Ovary (tissue), 9 donors: Measurements from ENCODE around the gene CCL5. TPM values are rescaled to one million over a fixed set of nuclear protein-coding genes. Genes with fewer than 3 reads are reported as not detected.

Experiments
- DNase-seq, 5 donors: peaks; one replicate each; pipeline ENCODE4 v3.0.0-alpha.2; 2019 to 2020
- H3K27ac ChIP-seq, 2 donors: fragments of 200-600 bp; one replicate each; pipeline versions ENCODE4 v1.5.1 to v1.8.0; 2019 to 2022
- H3K27me3 ChIP-seq: fragments of 200-600 bp; one replicate; pipeline ENCODE4 v1.8.0; 2022
- H3K36me3 ChIP-seq: fragments of 200-600 bp; sonication (generic); one replicate; pipeline ENCODE4 v1.5.1; 2019
- H3K4me1 ChIP-seq: one replicate; pipeline ENCODE4 v1.8.1; 2013; ENCODE audit warnings: mild to moderate bottlenecking, moderate library complexity; ENCODE audit not compliant: insufficient read depth
- H3K4me3 ChIP-seq: fragments of 200-600 bp; sonication (generic); one replicate; pipeline ENCODE4 v1.5.1; 2017
- H3K9me3 ChIP-seq, 2 donors: fragments of 200-600 bp in 1 of 2; sonication (generic) in 1 of 2; one replicate each; pipeline versions ENCODE4 v1.5.1 to v1.8.1; 2013 to 2019; ENCODE audit warnings: mild to moderate bottlenecking in 1 of 2, moderate library complexity in 1 of 2
- EP300 ChIP-seq: sonication (generic); formaldehyde crosslinking; IDR thresholded peaks from one replicate; pipeline ENCODE4 v1.6.1; 2017; ENCODE audit warnings: antibody characterized with exemption
- POLR2A ChIP-seq: fragments of 450-650 bp; IDR thresholded peaks from one replicate; pipeline ENCODE4 v1.6.1; 2017; ENCODE audit warnings: antibody characterized with exemption, mild to moderate bottlenecking, moderate library complexity
- WGBS, 3 donors: extraction: QIAGEN DNeasy Blood & Tissue Kit in 1 of 3; methylation state at CpG; one replicate each; pipeline versions ENCODE4 v1.1.5 to v1.1.7; 2013 to 2017; 5-methylcytosine and 5-hydroxymethylcytosine counted together
- intact Hi-C, 4 donors: fragments of 100-400 bp; cut with DNase I; formaldehyde crosslinking; loops; one replicate each; pipeline versions ENCODE4 v1.11.0 to v1.15.1; 2022 to 2023
- polyA plus RNA-seq, 2 donors: library from polyadenylated mRNA; stranded (reverse); fragments of 200-250 nt in 1 of 2; fragments of 350-450 nt in 1 of 2; fragmentation: Illumina TruSeq in 1 of 2; extraction: RNeasy Lipid Tissue Mini Kit (QIAGEN cat#74804) in 1 of 2; gene quantifications; one replicate each; pipeline ENCODE4 v1.2.3, GENCODE V29; 2013 to 2014
- total RNA-seq, 7 donors: library from RNA; depleted of rRNA in 2 of 7; stranded (reverse); fragments of >200 nt in 2 of 7; fragmentation: NEBNext Ultra II Directional in 3 of 7; extraction: Animal tissue kit (Norgen Biotek cat#: 25700) in 3 of 7; gene quantifications; one replicate each; pipeline versions ENCODE4 v1.1.0 to v1.2.4, GENCODE V29; 2016 to 2023
- TF ChIP-seq, protein P1 (sequence below), 3 donors: fragments of 450-650 bp in 2 of 3; fragments of 200-600 bp in 1 of 3; IDR thresholded peaks; one replicate each; pipeline versions ENCODE4 v1.5.1 to v1.8.0; 2016 to 2022; ENCODE audit warnings: antibody characterized with exemption in 3 of 3, mild to moderate bottlenecking in 1 of 3
- donor health status: DM: no; HTN: no; CAD: no; lungs with moderate emphysema.
- donor health status: DM: no; HTN: no; CAD: no.
- donor health status: Bipolar disorder and iron deficiency.
- donor health status: DM: yes; HTN: yes; CAD: no.
- donor health status: DM: no; HTN: no; CAD: no.
- donor health status: DM: yes; HTN: yes; CAD: no.

Gene CCL5
- total and polyA plus RNA-seq, 9 donors: 0.28 to 44.5 (median 2.1) TPM

- Histone ChIP-seq H3K36me3 (no peaks in the 10 kb centered on the region), H3K4me1 (no peaks in the 10 kb centered on the region), H3K27ac (no peak overlapping the region), H3K27me3 (no peaks in the 10 kb centered on the region), H3K9me3 (no peaks in the 10 kb centered on the region), H3K4me3 (no peak overlapping the region)
- intact Hi-C loops: no loop called here
- TF ChIP-seq POLR2A (no peak), EP300 (no peak)
- TF ChIP-seq, protein P1, sequence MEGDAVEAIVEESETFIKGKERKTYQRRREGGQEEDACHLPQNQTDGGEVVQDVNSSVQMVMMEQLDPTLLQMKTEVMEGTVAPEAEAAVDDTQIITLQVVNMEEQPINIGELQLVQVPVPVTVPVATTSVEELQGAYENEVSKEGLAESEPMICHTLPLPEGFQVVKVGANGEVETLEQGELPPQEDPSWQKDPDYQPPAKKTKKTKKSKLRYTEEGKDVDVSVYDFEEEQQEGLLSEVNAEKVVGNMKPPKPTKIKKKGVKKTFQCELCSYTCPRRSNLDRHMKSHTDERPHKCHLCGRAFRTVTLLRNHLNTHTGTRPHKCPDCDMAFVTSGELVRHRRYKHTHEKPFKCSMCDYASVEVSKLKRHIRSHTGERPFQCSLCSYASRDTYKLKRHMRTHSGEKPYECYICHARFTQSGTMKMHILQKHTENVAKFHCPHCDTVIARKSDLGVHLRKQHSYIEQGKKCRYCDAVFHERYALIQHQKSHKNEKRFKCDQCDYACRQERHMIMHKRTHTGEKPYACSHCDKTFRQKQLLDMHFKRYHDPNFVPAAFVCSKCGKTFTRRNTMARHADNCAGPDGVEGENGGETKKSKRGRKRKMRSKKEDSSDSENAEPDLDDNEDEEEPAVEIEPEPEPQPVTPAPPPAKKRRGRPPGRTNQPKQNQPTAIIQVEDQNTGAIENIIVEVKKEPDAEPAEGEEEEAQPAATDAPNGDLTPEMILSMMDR (IDR thresholded peaks at IDR 0.05): no peak
- 64 to 71% (median 70%) methylated on average over 5 of the region's 5 CpGs for WGBS, 3 donors
- DNase-seq: no peak
These were observed 24.2 kb downstream of the CCL5 start for GRCh38 chr17:35855965-35856364.

- H3K36me3 ChIP-seq: no peaks in the 10 kb centered on the region
- intact Hi-C loops: no loop called here
- WGBS, 3 donors: 71 to 73% (median 72%) methylated on average over 7 of the region's 7 CpGs
These were observed 30.5 kb downstream of the CCL5 start for GRCh38 chr17:35849469-35850348.

GRCh38 chr17:35847633-35848373 is 32.4 kb downstream of the CCL5 start:
- no peak for TF ChIP-seq POLR2A
- TF ChIP-seq, protein P1 (IDR thresholded peaks at IDR 0.05): no peak
- no peak for TF ChIP-seq EP300
- no peak overlapping the region for H3K27ac ChIP-seq
- WGBS, 3 donors: 72 to 83% (median 73%) methylated on average over 4 of the region's 4 CpGs

More at GRCh38 chr17:35849469-35850348, 30.5 kb downstream of the CCL5 start:
- Histone ChIP-seq H3K9me3 (no peaks in the 10 kb centered on the region), H3K27me3 (no peaks in the 10 kb centered on the region), H3K27ac (no peak overlapping the region), H3K4me3 (no peak overlapping the region), H3K4me1 (no peaks in the 10 kb centered on the region)
- TF ChIP-seq, protein P1 (IDR thresholded peaks at IDR 0.05): peak in 1 of 3 donors; percentile 19
- no peak for TF ChIP-seq EP300
- DNase-seq: peak in 1 of 5 donors; percentile 27

DNA sequence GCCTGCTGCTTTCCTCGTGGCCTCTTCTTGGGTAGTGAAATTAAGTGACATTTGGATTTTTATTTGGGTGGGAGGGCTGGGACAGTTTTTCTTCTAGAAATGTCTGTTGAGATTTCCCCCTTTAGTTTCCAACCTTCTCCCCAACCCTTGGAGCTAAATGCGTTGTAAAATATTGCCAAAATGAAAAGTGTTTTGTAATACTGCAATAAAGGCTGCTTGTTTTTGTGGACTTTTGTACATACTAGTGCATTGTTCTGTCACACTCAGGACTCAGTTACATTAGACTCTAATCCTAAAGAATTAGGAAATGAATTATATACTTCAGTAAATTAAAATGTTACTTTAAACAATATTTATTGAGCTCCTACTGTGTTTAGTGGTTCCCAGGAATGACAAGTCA is 33.2 kb downstream of the CCL5 start:
- TF ChIP-seq POLR2A (no peak), EP300 (no peak)
- TF ChIP-seq, protein P1 (IDR thresholded peaks at IDR 0.05): no peak
- intact Hi-C loops: no loop called here
- H3K4me3 ChIP-seq: no peak overlapping the region
- DNase-seq: no peak
- H3K27ac ChIP-seq: no peak overlapping the region
- no peaks in the 10 kb centered on the region for H3K9me3 ChIP-seq
- 71 to 74% (median 73%) methylated on average over 2 of the region's 2 CpGs for WGBS, 3 donors
- no peaks in the 10 kb centered on the region for H3K4me1 ChIP-seq
- no peaks in the 10 kb centered on the region for H3K36me3 ChIP-seq
- no peaks in the 10 kb centered on the region for H3K27me3 ChIP-seq

More at GRCh38 chr17:35847633-35848373, 32.4 kb downstream of the CCL5 start:
- Histone ChIP-seq H3K9me3 (no peaks in the 10 kb centered on the region), H3K27me3 (no peaks in the 10 kb centered on the region), H3K4me3 (no peak overlapping the region), H3K36me3 (no peaks in the 10 kb centered on the region), H3K4me1 (no peaks in the 10 kb centered on the region)
- no peak for DNase-seq
- intact Hi-C loops: no loop called here
